ENCODE results near the gene LYZL6.
A peak's percentile ranks its signal among the peaks of the same experiment; 100 is the strongest.

Gene LYZL6, protein sequence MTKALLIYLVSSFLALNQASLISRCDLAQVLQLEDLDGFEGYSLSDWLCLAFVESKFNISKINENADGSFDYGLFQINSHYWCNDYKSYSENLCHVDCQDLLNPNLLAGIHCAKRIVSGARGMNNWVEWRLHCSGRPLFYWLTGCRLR

GRCh38 chr17:35943537-35943936 is at the start of gene LYZL6:
TSS of gene LYZL6 (minus strand) at chr17:35943713. CDS start at chr17:35939356, 4,357 bp downstream.
- no peak for DNase-seq

- no peak for DNase-seq
Measured at GRCh38 chr17:35991075-35991474, 47.6 kb upstream of the LYZL6 start.

DNA sequence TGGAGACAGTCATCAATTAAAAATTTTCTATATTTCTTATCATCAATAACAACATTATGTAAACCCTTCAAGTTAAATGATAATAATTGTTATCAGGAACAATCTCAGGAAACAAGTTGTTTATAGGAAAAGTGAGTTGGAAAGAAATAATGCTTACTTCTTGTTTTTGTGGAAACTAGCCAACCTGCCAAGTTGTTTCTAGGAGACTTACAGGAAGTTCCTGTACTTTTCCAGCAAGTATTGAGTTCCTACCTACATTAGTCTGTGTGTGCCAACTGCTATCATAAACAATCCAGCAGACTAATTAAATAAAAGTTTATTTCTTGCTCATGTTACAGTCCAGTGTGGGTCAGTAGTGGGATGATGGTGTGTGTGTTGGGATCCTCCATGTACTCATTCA is 44.7 kb upstream of the LYZL6 start:
- no peak for DNase-seq

DNA sequence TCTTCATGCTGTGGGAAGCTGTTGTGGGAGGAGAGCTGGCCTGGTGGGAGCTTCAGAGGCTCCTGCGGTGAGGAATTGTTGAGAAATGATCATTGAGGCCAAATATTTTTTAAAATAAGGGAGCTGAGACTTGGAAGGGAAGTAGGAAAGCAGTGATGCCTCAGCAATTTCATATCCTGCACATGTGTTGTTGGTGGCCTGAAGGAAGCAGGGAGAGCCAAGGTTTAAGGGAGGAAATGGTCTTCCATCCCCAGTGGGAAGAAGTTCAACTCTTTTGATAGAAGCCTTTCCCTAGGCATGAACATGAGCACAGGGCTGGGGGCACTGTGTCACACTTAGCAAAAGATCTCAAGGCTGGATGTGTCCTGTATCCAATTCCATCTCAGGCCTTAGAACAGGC is 43.1 kb upstream of the LYZL6 start, which contains the start of gene CCL14:
TSS of gene CCL14 (minus strand) at position 87 of the 400 bp plus-strand sequence. CDS start at position 7, 80 bp downstream.
- no peak for DNase-seq

DNA sequence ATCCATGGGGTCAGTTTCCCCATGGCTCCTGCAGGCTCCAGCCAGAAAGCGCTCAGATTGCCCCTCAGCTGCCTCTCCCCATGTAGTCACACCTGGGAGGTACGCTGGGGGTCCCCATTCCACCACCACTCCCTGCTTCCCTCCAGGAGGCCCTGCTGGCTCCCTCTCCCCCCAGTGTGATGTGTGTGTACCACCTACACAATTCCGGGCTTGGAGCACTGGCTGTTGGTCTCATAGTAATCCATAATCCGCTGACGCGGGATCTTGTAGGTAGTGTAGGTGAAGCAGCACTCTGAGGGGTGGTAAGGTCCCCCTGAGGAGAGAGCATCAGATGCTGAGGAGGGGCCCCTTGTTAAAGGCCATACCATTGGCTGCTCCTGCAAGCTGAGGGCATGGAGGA is 40.6 kb upstream of the LYZL6 start:
- DNase-seq: no peak

- DNase-seq: no peak
Measured at GRCh38 chr17:35982409-35983191, 39.1 kb upstream of the LYZL6 start.

DNA sequence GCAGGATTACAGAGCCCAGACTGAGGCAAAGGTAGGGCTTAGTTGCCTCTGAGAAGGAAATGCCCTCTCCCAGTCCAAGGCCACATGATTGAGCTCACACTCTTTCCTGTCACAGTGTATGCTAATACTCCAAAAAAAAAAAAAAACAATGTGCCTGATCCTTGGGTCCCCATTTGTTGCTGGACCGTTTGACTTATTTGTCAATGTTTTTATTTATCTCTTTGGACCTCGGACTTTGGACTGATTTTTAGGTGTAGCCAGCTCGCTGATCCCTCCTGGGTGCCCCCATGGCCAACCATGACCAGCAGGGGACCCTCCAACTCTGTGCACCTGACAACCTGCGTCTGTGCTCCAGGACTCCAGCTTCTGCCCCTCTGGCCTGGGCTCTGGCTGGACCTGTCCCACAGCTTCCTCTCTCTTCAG is 38.4 kb upstream of the LYZL6 start:
- peak; percentile 29 for DNase-seq

DNA sequence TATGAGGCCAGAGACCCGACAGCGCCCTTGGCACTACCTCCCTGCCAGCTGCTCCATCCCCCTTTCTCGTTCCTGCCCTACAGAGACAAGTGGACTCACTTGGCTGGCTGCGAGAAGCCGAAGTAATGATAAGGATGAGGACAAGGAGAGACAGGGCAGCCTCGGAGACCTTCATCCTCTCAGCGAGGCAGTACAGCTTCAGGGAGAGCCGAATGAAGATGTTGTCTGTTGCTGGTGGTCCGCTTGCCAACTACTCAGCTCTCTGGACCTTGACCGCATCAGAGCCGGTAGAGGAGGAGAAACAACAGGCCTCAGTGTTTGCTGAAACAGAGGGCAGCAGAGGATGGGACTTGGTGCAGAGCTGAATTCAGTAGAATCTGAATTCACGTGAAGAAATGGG is 37.7 kb upstream of the LYZL6 start, which contains the start of gene CCL16:
TSS of gene CCL16 (minus strand) at position 252 of the 400 bp plus-strand sequence. CDS start at position 175, 77 bp downstream.
- no peak for DNase-seq

GRCh38 chr17:35978346-35978745 is 34.8 kb upstream of the LYZL6 start:
- DNase-seq: no peak

DNA sequence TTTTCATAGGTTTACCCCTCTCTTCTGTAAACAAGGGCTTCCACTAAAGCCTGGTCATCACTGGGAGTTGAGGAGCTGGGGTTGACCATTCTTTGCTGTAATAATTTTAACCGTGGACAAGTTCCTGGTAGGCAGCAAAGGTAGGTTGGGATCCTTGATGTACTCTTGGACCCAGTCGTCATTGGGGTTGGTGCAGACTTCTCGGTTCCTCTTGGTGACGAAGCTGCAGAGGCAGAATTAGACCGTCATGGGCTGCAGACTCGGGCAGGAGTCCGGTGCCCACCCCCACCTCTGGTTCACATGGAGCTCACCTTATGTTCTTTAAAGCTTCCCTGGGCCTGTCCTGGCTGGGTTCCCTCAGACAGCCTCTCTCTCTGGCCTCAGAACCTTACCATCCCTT is 34.0 kb upstream of the LYZL6 start:
- no peak for DNase-seq

- DNase-seq: no peak
Measured at GRCh38 chr17:35973333-35974260, 30.1 kb upstream of the LYZL6 start.

DNA sequence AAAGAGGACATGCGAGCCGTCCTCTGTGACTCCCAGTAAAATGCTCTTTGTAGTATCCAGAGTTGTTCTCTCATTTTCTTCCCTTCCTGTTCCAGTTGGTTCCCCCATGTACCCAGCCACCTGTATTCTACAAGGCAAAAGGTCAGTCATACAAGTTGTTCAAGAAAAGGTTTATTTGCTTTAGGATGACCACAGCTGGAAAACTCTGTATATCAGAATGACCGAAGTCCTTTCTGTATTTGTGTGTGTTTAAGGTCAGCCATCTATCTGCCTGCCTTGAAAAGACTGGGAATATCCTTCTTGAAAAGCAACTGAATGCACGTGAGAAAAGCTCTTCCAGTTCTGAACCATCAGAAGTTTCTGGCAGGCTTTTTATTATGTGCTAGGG is 29.4 kb upstream of the LYZL6 start:
- no peak for DNase-seq

- DNase-seq: no peak
Measured at GRCh38 chr17:35972535-35972934, 29.0 kb upstream of the LYZL6 start.

- DNase-seq: no peak
Measured at GRCh38 chr17:35972066-35972465, 28.6 kb upstream of the LYZL6 start.

- DNase-seq: peak; percentile 87
Measured at GRCh38 chr17:35969558-35970380, 26.3 kb upstream of the LYZL6 start.

DNA sequence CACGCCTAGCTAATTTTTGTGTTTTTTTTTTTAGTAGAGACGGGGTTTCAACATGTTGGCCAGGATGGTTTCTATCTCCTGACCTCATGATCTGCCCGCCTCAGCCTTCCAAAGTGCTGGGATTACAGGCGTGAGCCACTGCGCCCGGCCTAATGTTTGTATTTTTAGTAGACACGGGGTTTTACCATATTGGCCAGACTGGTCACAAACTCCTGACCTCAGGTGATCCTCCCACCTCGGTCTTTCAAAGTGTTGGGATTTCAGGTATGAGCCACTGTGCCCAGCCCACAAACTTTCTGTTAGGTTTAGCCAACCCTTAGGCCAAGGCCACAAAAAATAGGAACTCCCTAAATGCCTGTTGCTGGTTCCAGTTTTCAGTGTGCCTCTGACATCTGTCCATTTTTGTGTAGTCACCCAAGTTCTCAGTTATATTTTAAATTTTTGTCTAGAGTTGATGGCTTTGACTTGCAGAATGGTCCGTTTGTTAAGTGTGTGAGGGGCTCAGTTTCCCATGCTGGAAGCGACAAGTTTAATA is 25.1 kb upstream of the LYZL6 start:
- DNase-seq: no peak

GRCh38 chr17:35965272-35965671 is 21.8 kb upstream of the LYZL6 start:
- DNase-seq: no peak

DNA sequence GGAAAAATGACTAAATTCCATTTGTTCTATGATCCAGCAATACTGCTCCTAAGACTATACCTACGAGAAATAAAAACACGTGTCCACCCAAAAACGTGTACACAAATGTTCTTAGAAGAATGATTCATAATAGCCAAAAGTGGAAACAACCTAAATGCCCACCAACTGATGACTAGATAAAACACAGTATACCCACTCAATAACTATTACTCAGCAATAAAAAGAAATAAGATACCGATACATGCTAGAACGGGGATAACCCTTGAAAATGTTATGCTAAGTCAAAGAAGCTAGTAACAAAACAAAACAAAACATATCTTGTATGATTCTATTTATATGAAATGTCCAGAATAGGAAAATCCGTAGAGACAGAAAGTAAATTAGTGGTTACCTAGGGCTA is 20.1 kb upstream of the LYZL6 start:
- no peak for DNase-seq

- DNase-seq: no peak
Measured at GRCh38 chr17:35953720-35954119, 10.2 kb upstream of the LYZL6 start.

DNA sequence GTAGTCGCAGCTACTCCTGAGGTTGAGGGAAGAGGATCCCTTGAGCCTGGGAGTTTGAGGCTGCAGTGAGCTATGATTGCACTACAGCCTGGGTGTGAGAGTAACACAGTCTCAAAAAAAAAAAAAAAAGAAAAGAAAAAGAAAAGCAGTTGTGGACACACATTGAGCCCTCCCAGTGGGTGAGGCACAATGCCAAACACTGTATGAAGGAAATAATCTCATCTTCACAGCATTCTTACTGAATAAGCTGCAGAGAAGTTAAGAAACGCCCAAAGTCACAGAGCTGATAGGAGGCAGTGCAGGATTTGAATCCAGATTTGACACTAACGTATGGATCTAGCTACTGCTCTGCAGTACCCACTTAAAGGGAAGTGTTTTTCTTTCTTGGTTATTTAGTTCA is 5.9 kb upstream of the LYZL6 start:
- DNase-seq: peak; percentile 91

DNA sequence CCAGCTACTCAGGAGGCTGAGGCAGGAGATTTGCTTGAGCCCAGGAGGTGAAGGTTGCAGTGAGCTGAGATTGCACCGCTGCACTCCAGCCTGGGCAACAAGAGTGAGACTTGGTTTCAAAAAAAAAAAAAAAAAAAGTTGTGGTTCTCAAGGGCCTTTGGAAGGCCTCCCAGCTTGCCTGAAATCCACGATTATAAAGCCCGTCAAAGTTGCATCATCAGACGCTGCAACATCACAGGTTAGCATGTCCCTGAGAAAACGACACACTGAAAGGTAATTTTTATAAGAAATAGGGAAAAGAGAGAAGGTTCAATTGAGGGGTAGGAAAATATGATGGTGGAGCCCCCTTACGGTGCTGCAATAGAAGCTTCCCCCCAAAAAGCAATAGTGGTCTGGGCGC is 4.6 kb upstream of the LYZL6 start:
- DNase-seq: no peak

GRCh38 chr17:35947156-35947585 is 3.7 kb upstream of the LYZL6 start:
- DNase-seq: peak; percentile 68

Measured in hematopoietic multipotent progenitor cell treated with erythropoietin and hydrocortisone succinate and interleukin-3 and kit ligand, for 8 days (in vitro differentiated cells).